ENCODE measurements around the gene GON4L. TPM values are rescaled to one million over a fixed set of nuclear protein-coding genes. Genes with fewer than 3 reads are reported as not detected.

GON4L gene
- total RNA-seq, 1 donor from 2014 or later: 19.9 TPM

- Histone ChIP-seq H3K9me3 (no peaks in the 10 kb centered on the region), H3K36me3 (peaks cover 0 to 6% of the 10 kb centered on the region in 2 donors), H3K27ac (peak overlapping the region; percentile 96 to 98), H3K4me1 (peaks cover 5 to 22% of the 10 kb centered on the region in 2 donors), H3K27me3 (no peaks in the 10 kb centered on the region), H3K4me3 (peak overlapping the region; percentile 58 to 68)
- intact Hi-C loops (cut with DNase I): loop anchor here (1.0 to 5.0 kb wide), 3 partner anchors 32 to 121 kb away; partner anchors contain the start of gene RIT1
- TF ChIP-seq, protein P1, sequence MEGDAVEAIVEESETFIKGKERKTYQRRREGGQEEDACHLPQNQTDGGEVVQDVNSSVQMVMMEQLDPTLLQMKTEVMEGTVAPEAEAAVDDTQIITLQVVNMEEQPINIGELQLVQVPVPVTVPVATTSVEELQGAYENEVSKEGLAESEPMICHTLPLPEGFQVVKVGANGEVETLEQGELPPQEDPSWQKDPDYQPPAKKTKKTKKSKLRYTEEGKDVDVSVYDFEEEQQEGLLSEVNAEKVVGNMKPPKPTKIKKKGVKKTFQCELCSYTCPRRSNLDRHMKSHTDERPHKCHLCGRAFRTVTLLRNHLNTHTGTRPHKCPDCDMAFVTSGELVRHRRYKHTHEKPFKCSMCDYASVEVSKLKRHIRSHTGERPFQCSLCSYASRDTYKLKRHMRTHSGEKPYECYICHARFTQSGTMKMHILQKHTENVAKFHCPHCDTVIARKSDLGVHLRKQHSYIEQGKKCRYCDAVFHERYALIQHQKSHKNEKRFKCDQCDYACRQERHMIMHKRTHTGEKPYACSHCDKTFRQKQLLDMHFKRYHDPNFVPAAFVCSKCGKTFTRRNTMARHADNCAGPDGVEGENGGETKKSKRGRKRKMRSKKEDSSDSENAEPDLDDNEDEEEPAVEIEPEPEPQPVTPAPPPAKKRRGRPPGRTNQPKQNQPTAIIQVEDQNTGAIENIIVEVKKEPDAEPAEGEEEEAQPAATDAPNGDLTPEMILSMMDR (IDR thresholded peaks at IDR 0.05): no peak
- DNase-seq (ENCODE audit: low spot score in 2 of 2): no peak
These were observed 4.0 kb upstream of the GON4L start for GRCh38 chr1:155860970-155861510.

DNA sequence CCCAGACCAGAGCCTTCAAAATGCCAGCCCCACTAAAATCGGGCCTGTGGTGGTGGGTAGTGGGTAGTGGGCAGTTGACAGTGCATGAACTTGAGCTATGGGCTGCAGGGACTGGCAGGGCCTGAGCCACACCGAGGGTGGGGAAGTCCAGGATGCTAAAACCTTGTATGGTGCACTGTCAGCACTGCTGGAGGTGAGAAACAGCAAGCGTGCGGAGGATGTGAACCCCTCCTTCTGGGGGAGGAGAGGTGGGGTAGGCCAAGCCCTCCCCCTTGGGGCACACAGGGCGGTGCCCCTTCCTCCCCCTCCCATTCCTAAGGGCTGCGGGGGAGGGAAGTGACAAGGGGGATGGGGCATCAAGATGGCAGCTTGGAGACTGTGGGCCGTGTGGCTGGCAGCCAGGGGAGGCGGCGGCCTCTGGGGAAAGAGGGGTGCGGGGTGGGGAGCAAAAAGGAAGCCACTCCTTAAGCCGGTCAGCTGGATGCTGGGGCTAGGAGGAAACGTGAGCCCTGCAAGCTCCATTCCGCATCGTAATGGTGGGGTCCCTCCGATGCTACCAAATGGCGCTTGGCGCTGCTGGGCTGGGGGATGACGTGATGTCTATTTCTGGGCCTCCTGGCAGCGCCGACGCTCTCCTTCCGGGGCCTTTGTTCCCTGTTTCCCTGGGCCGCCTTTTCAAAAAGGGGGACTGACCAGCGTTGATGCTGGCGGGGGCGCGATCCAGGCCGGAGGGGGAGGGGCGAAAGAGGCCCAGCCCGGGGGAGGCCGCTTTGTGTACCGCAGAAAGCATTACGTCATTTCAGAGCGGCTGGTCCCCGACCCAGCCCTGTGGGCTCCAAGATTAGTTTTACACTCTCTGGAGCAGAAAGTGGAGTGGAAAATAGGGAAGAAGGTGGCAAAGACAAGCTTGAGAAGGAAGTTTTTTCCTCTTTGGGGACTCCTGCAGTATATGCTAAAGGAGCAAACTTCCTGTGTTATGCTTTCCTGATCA, 3.2 kb upstream of the GON4L start:
- intact Hi-C loops (cut with DNase I): loop anchor here (1.0 to 5.0 kb wide), 3 partner anchors 33 to 122 kb away; partner anchors contain the start of gene RIT1
- H3K36me3 ChIP-seq: peaks cover 0 to 4% of the 10 kb centered on the region in 2 donors
- H3K27me3 ChIP-seq: no peaks in the 10 kb centered on the region
- TF ChIP-seq, protein P1 (IDR thresholded peaks at IDR 0.05): no peak
- H3K9me3 ChIP-seq: no peaks in the 10 kb centered on the region
- peaks cover 8 to 26% of the 10 kb centered on the region in 2 donors for H3K4me1 ChIP-seq
- H3K27ac ChIP-seq: peak overlapping the region; percentile 96 to 98
- peak overlapping the region; percentile 58 to 68 for H3K4me3 ChIP-seq
- peak; percentile 63 to 94 for DNase-seq (ENCODE audit: low spot score in 2 of 2)

GRCh38 chr1:155859234-155859829, 2.3 kb upstream of the GON4L start, which contains the start of gene SYT11:
Gene SYT11 (plus strand): TSS chr1:155859567. CDS start chr1:155859762, 195 bp downstream.
- Histone ChIP-seq H3K9me3 (no peaks in the 10 kb centered on the region), H3K36me3 (peaks cover 4 to 5% of the 10 kb centered on the region in 2 donors), H3K4me1 (peaks cover 8 to 26% of the 10 kb centered on the region in 2 donors), H3K27me3 (no peaks in the 10 kb centered on the region), H3K27ac (peak within 1 kb of the TSS; percentile 96 to 98), H3K4me3 (peak within 1 kb of the TSS; percentile 58 to 68)
- DNase-seq (ENCODE audit: low spot score in 2 of 2): peak; percentile 85 to 98
- TF ChIP-seq, protein P1 (IDR thresholded peaks at IDR 0.05): peak in 1 of 3 experiments; percentile 8
- intact Hi-C loops (cut with DNase I): no loop called here

DNA sequence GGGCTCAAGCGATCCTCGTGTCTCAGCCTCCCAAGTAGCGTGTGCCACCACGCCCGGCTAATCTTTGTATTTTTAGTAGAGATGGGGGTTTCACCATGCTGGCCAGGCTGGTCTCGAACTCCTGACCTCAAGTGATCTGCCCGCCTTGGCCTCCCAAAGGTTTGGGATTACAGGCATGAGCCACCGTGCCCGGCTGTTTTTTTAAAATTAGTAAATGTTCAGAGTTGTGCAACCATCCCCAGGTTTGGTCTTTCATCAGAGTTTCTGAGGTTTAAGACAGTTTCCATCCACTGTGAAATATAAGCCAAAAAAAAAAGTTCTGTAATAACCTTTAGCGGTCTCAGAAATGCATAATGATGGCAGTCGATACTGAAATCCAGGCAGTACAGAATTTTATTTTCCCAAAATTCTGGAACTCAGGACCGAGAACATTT, 1.8 kb upstream of the GON4L start:
- peak in 1 of 2 donors; percentile 77 for DNase-seq (ENCODE audit: low spot score in 2 of 2)
- Histone ChIP-seq H3K36me3 (peaks cover 9 to 11% of the 10 kb centered on the region in 2 donors), H3K4me3 (peak overlapping the region; percentile 58 to 68), H3K27ac (peak overlapping the region; percentile 87 to 98), H3K27me3 (no peaks in the 10 kb centered on the region), H3K4me1 (peaks cover 8 to 26% of the 10 kb centered on the region in 2 donors), H3K9me3 (no peaks in the 10 kb centered on the region)
- intact Hi-C loops (cut with DNase I): no loop called here
- TF ChIP-seq, protein P1 (IDR thresholded peaks at IDR 0.05): no peak

DNA sequence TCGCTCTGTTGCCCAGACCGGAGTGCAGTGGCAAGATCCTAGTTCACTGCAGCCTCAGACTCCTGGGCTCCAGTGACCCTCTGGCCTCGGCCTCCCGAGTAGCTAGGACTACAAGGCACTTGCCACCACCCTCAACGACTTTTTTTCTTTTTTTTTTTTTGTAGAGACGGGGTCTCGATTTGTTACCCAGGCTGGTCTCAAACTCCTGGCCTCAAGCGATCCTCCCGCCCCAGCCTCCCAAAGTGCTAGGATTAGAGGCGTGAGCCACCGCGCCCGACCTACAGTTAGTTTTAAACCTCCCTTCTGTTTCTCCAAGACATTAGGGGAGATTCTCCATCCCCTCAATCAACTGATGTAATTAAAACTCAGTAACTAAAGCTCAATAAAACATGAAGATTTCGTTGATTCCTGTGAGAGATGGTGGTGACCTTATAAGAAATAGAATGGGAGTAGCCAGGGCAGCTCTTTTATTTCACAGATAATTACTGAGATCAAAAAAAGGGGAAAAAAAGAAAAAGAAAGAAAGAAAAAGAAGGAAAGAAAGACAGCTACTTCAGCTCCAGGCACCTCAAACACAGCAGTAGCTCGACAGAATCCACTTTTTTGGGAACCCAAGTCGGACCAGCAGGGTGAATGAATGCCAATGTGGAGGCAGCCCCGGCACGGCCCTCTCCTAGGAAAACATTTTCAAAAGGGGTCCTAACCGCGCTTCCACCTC, 598 bp downstream of the GON4L start:
- intact Hi-C loops (cut with DNase I): no loop called here
- H3K27me3 ChIP-seq: no peaks in the 10 kb centered on the region
- H3K9me3 ChIP-seq: no peaks in the 10 kb centered on the region
- H3K36me3 ChIP-seq: peaks cover 32% of the 10 kb centered on the region in 2 donors
- H3K4me1 ChIP-seq: peaks cover 8 to 23% of the 10 kb centered on the region in 2 donors
- TF ChIP-seq, protein P1 (IDR thresholded peaks at IDR 0.05): no peak
- H3K27ac ChIP-seq: peak overlapping the region; percentile 77 to 79
- H3K4me3 ChIP-seq: peak overlapping the region; percentile 57 to 74
- peak in 1 of 2 donors; percentile 59 for DNase-seq (ENCODE audit: low spot score in 2 of 2)
